ENCODE measurements around the gene SPRED2.

Gene SPRED2

DNA sequence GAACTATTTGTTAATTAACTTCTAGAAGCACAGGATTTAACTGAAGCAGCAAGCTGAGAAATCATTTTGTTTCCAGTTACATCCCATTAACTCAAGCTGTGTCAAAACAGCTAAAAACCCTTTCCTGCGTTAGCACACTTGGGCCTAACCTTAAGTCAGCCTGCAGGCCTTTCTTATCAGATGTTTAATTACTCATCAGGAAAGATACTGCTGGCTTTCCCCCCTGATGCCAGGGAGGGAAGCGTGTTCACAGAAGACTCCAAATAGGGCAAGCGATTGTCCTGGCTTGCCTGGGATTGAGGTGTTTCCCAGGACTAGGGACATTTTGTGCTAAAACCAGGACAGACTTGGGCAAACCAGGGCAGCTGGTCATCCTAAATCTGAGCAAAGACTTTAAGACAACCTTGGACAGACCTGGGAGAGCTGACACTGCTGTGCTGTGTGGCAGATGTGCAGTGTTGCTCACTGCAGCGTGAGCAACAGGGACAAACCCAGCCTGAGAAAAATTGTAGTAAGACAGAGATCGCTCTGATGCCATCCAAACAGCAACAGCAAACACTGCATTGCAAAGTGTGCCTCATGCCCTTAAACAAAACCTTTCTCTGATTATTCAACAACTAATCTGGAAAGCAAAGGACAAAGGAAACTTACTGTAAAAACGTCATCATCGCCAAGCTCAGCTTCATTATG is 100.9 kb downstream of the SPRED2 start:
- Histone ChIP-seq H3K36me3 (ENCODE audit: control insufficient read depth in 4 of 4, insufficient read depth in 4 of 4, low read length in 3 of 4) (peaks cover 0 to 34% (median 28%) of the 10 kb centered on the region in 4 experiments), H3K9me3 (ENCODE audit: control extremely low read depth in 1 of 5, control insufficient read depth in 4 of 5, insufficient read depth in 2 of 5, low read depth in 1 of 5, low read length in 4 of 5) (no peaks in the 10 kb centered on the region), H3K4me3 (ENCODE audit: control insufficient read depth in 1 of 7, extremely low read depth in 1 of 7, insufficient read depth in 4 of 7, low read depth in 2 of 7, low read length in 6 of 7) (no peak overlapping the region), H3K27me3 (replicated peaks in 2 of 5; ENCODE audit: control insufficient read depth in 4 of 5, insufficient read depth in 5 of 5, low read length in 4 of 5) (no peaks in the 10 kb centered on the region), H3K4me1 (ENCODE audit: control extremely low read depth in 1 of 4, control insufficient read depth in 4 of 4, insufficient read depth in 4 of 4, low read length in 3 of 4) (no peaks in the 10 kb centered on the region), H3K27ac (ENCODE audit: insufficient read depth in 1 of 2, low read depth in 1 of 2, low read length in 2 of 2, poor library complexity in 1 of 2, severe bottlenecking in 2 of 2) (no peak overlapping the region)
- POLR2A ChIA-PET, result no interaction called here
- no peak for DNase-seq
- CTCF ChIA-PET, result interaction anchor here (1.1 kb wide), 1 partner anchor 96 kb away, joined by 3 read pairs; no protein-coding TSS in a partner anchor
- WGBS (ENCODE audit: insufficient coverage), result 98% methylated on average over 5 of the region's 7 CpGs

- ChIA-PET POLR2A (no interaction called here), CTCF (interaction anchor here (1.6 kb wide), 1 partner anchor 21 kb away, joined by 3 read pairs; no protein-coding TSS in a partner anchor)
- Histone ChIP-seq H3K27me3 (replicated peaks in 2 of 5; ENCODE audit: control insufficient read depth in 4 of 5, insufficient read depth in 5 of 5, low read length in 4 of 5) (no peaks in the 10 kb centered on the region), H3K4me3 (ENCODE audit: control insufficient read depth in 1 of 7, extremely low read depth in 1 of 7, insufficient read depth in 4 of 7, low read depth in 2 of 7, low read length in 6 of 7) (no peak overlapping the region), H3K27ac (ENCODE audit: insufficient read depth in 1 of 2, low read depth in 1 of 2, low read length in 2 of 2, poor library complexity in 1 of 2, severe bottlenecking in 2 of 2) (no peak overlapping the region), H3K4me1 (ENCODE audit: control extremely low read depth in 1 of 4, control insufficient read depth in 4 of 4, insufficient read depth in 4 of 4, low read length in 3 of 4) (no peaks in the 10 kb centered on the region), H3K9me3 (ENCODE audit: control extremely low read depth in 1 of 5, control insufficient read depth in 4 of 5, insufficient read depth in 2 of 5, low read depth in 1 of 5, low read length in 4 of 5) (no peaks in the 10 kb centered on the region), H3K36me3 (ENCODE audit: control insufficient read depth in 4 of 4, insufficient read depth in 4 of 4, low read length in 3 of 4) (peaks cover 0 to 35% (median 25%) of the 10 kb centered on the region in 4 experiments)
- 84% methylated on average over 5 of the region's 5 CpGs for WGBS (ENCODE audit: insufficient coverage)
- DNase-seq, result no peak
Measured at GRCh38 chr2:65329525-65329924, 102.9 kb downstream of the SPRED2 start.

GRCh38 chr2:65326276-65326675 is 106.1 kb downstream of the SPRED2 start:
- peaks cover 0 to 19% (median 9%) of the 10 kb centered on the region in 4 experiments for H3K36me3 ChIP-seq (ENCODE audit: control insufficient read depth in 4 of 4, insufficient read depth in 4 of 4, low read length in 3 of 4)
- no peak overlapping the region for H3K27ac ChIP-seq (ENCODE audit: insufficient read depth in 1 of 2, low read depth in 1 of 2, low read length in 2 of 2, poor library complexity in 1 of 2, severe bottlenecking in 2 of 2)
- 98% methylated on average over 4 of the region's 4 CpGs for WGBS (ENCODE audit: insufficient coverage)
- no peak overlapping the region for H3K4me3 ChIP-seq (ENCODE audit: control insufficient read depth in 1 of 7, extremely low read depth in 1 of 7, insufficient read depth in 4 of 7, low read depth in 2 of 7, low read length in 6 of 7)
- no peaks in the 10 kb centered on the region for H3K27me3 ChIP-seq (replicated peaks in 2 of 5; ENCODE audit: control insufficient read depth in 4 of 5, insufficient read depth in 5 of 5, low read length in 4 of 5)
- H3K4me1 ChIP-seq (ENCODE audit: control extremely low read depth in 1 of 4, control insufficient read depth in 4 of 4, insufficient read depth in 4 of 4, low read length in 3 of 4), result no peaks in the 10 kb centered on the region
- CTCF ChIA-PET, result interaction anchor here (0.6 to 1.4 kb wide), 3 partner anchors 53 to 127 kb away, joined by 3 to 5 read pairs (median 3); no protein-coding TSS in a partner anchor
- H3K9me3 ChIP-seq (ENCODE audit: control extremely low read depth in 1 of 5, control insufficient read depth in 4 of 5, insufficient read depth in 2 of 5, low read depth in 1 of 5, low read length in 4 of 5), result no peaks in the 10 kb centered on the region
- DNase-seq, result no peak
- POLR2A ChIA-PET, result no interaction called here

DNA sequence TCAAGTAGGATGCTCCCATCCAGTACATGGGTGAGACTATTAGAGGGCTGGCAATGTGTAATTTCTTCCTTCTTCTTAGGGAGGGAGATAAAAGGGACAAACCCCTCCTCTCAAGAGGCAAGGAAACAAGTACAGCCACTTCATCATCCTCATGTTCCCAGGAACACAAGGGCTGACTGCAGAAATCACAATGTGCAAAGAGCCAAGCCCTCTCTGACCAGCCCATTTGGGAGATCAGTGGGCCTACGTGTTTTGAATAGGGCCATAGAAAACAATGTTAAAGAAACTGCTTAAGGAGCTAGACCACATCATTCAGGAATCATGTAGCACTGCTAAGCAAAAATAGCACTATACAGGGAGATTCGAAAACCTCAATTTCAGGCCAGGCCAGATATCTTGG is 107.3 kb downstream of the SPRED2 start:
- POLR2A ChIA-PET, result no interaction called here
- Histone ChIP-seq H3K27me3 (replicated peaks in 2 of 5; ENCODE audit: control insufficient read depth in 4 of 5, insufficient read depth in 5 of 5, low read length in 4 of 5) (no peaks in the 10 kb centered on the region), H3K9me3 (ENCODE audit: control extremely low read depth in 1 of 5, control insufficient read depth in 4 of 5, insufficient read depth in 2 of 5, low read depth in 1 of 5, low read length in 4 of 5) (no peaks in the 10 kb centered on the region), H3K27ac (ENCODE audit: insufficient read depth in 1 of 2, low read depth in 1 of 2, low read length in 2 of 2, poor library complexity in 1 of 2, severe bottlenecking in 2 of 2) (no peak overlapping the region), H3K4me1 (ENCODE audit: control extremely low read depth in 1 of 4, control insufficient read depth in 4 of 4, insufficient read depth in 4 of 4, low read length in 3 of 4) (no peaks in the 10 kb centered on the region), H3K36me3 (ENCODE audit: control insufficient read depth in 4 of 4, insufficient read depth in 4 of 4, low read length in 3 of 4) (peaks cover 0 to 18% (median 9%) of the 10 kb centered on the region in 4 experiments), H3K4me3 (ENCODE audit: control insufficient read depth in 1 of 7, extremely low read depth in 1 of 7, insufficient read depth in 4 of 7, low read depth in 2 of 7, low read length in 6 of 7) (no peak overlapping the region)
- CTCF ChIA-PET, result no interaction called here
- no peak for DNase-seq
- 100% methylated on average over 1 of the region's 2 CpGs for WGBS (ENCODE audit: insufficient coverage)

GRCh38 chr2:65320946-65321345 is 111.5 kb downstream of the SPRED2 start:
- no peaks in the 10 kb centered on the region for H3K9me3 ChIP-seq (ENCODE audit: control extremely low read depth in 1 of 5, control insufficient read depth in 4 of 5, insufficient read depth in 2 of 5, low read depth in 1 of 5, low read length in 4 of 5)
- H3K4me3 ChIP-seq (ENCODE audit: control insufficient read depth in 1 of 7, extremely low read depth in 1 of 7, insufficient read depth in 4 of 7, low read depth in 2 of 7, low read length in 6 of 7), result no peak overlapping the region
- POLR2A ChIA-PET, result no interaction called here
- H3K27ac ChIP-seq (ENCODE audit: insufficient read depth in 1 of 2, low read depth in 1 of 2, low read length in 2 of 2, poor library complexity in 1 of 2, severe bottlenecking in 2 of 2), result no peak overlapping the region
- H3K36me3 ChIP-seq (ENCODE audit: control insufficient read depth in 4 of 4, insufficient read depth in 4 of 4, low read length in 3 of 4), result peaks cover 0 to 18% (median 13%) of the 10 kb centered on the region in 4 experiments
- 100% methylated on average over 2 of the region's 2 CpGs for WGBS (ENCODE audit: insufficient coverage)
- H3K4me1 ChIP-seq (ENCODE audit: control extremely low read depth in 1 of 4, control insufficient read depth in 4 of 4, insufficient read depth in 4 of 4, low read length in 3 of 4), result no peaks in the 10 kb centered on the region
- DNase-seq, result no peak
- CTCF ChIA-PET, result interaction anchor here (0.8 to 1.8 kb wide), 4 partner anchors 9 to 42 kb away, joined by 4 to 7 read pairs (median 4); no protein-coding TSS in a partner anchor
- H3K27me3 ChIP-seq (replicated peaks in 2 of 5; ENCODE audit: control insufficient read depth in 4 of 5, insufficient read depth in 5 of 5, low read length in 4 of 5), result no peaks in the 10 kb centered on the region

- H3K27me3 ChIP-seq (replicated peaks in 2 of 5; ENCODE audit: control insufficient read depth in 4 of 5, insufficient read depth in 5 of 5, low read length in 4 of 5), result no peaks in the 10 kb centered on the region
- 92% methylated on average over 5 of the region's 9 CpGs for WGBS (ENCODE audit: insufficient coverage)
- DNase-seq, result no peak
- ChIA-PET POLR2A (no interaction called here), CTCF (interaction anchor here (0.8 to 1.8 kb wide), 4 partner anchors 8 to 43 kb away, joined by 4 to 7 read pairs (median 4); no protein-coding TSS in a partner anchor)
- H3K9me3 ChIP-seq (ENCODE audit: control extremely low read depth in 1 of 5, control insufficient read depth in 4 of 5, insufficient read depth in 2 of 5, low read depth in 1 of 5, low read length in 4 of 5), result no peaks in the 10 kb centered on the region
- no peak overlapping the region for H3K27ac ChIP-seq (ENCODE audit: insufficient read depth in 1 of 2, low read depth in 1 of 2, low read length in 2 of 2, poor library complexity in 1 of 2, severe bottlenecking in 2 of 2)
- peaks cover 1 to 20% (median 16%) of the 10 kb centered on the region in 4 experiments for H3K36me3 ChIP-seq (ENCODE audit: control insufficient read depth in 4 of 4, insufficient read depth in 4 of 4, low read length in 3 of 4)
- H3K4me3 ChIP-seq (ENCODE audit: control insufficient read depth in 1 of 7, extremely low read depth in 1 of 7, insufficient read depth in 4 of 7, low read depth in 2 of 7, low read length in 6 of 7), result no peak overlapping the region
- no peaks in the 10 kb centered on the region for H3K4me1 ChIP-seq (ENCODE audit: control extremely low read depth in 1 of 4, control insufficient read depth in 4 of 4, insufficient read depth in 4 of 4, low read length in 3 of 4)
Measured at GRCh38 chr2:65320042-65320725, 112.2 kb downstream of the SPRED2 start.

DNA sequence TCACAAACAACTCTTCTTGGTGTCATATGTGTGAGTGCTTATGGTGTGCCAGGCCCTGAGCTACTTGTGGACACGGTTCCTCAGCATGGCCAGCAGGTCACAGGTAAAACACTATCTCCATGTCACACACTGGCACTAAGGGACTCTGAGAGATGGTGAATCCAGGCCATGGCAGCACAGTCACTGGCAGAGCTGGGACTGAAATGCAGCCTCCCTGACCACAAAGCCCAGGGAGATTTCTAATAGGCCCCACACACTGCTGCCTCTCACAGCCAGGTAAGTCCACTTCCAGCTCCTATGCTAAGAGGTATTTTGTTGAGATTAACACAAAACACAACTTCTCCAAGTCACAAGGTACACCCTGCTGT is 112.7 kb downstream of the SPRED2 start:
- H3K4me3 ChIP-seq (ENCODE audit: control insufficient read depth in 1 of 7, extremely low read depth in 1 of 7, insufficient read depth in 4 of 7, low read depth in 2 of 7, low read length in 6 of 7), result no peak overlapping the region
- no peaks in the 10 kb centered on the region for H3K4me1 ChIP-seq (ENCODE audit: control extremely low read depth in 1 of 4, control insufficient read depth in 4 of 4, insufficient read depth in 4 of 4, low read length in 3 of 4)
- ChIA-PET CTCF (interaction anchor here (1.5 kb wide), 1 partner anchor 15 kb away, joined by 4 read pairs; no protein-coding TSS in a partner anchor), POLR2A (no interaction called here)
- no peak for DNase-seq
- H3K27ac ChIP-seq (ENCODE audit: insufficient read depth in 1 of 2, low read depth in 1 of 2, low read length in 2 of 2, poor library complexity in 1 of 2, severe bottlenecking in 2 of 2), result no peak overlapping the region
- no peaks in the 10 kb centered on the region for H3K27me3 ChIP-seq (replicated peaks in 2 of 5; ENCODE audit: control insufficient read depth in 4 of 5, insufficient read depth in 5 of 5, low read length in 4 of 5)
- peaks cover 4 to 23% (median 18%) of the 10 kb centered on the region in 4 experiments for H3K36me3 ChIP-seq (ENCODE audit: control insufficient read depth in 4 of 4, insufficient read depth in 4 of 4, low read length in 3 of 4)
- no peaks in the 10 kb centered on the region for H3K9me3 ChIP-seq (ENCODE audit: control extremely low read depth in 1 of 5, control insufficient read depth in 4 of 5, insufficient read depth in 2 of 5, low read depth in 1 of 5, low read length in 4 of 5)
- WGBS (ENCODE audit: insufficient coverage), result no CpG with 5 or more reads among the region's 1 CpG

Data from common myeloid progenitor, CD34-positive (primary cell).